DND-41 (cell line): ENCODE measurements around the gene GPC6.
"Not testable (repeated sequence)": the region's sequence is repeated elsewhere in the genome, so short reads cannot be mapped to it uniquely, and the experiment has no call there.

ENCODE experiments used
- ATAC-seq: fragments of 200-7000 bp; cut with Tn5 transposase; 3 replicates; pipeline ENCODE4 v1.9.1; 2021; ENCODE audit warnings: low read depth; ENCODE audit not compliant: insufficient read depth
- DNase-seq: peaks from one replicate; pipeline ENCODE4 v3.0.0-alpha.2; 2020
- H2AFZ ChIP-seq: 2 replicates; pipeline ENCODE4 v1.6.0; 2012; ENCODE audit warnings: low read depth, low read length
- H3K27ac ChIP-seq: 2 replicates; pipeline ENCODE4 v1.5.1; 2012; ENCODE audit warnings: low read length, inconsistent platforms
- H3K27me3 ChIP-seq: fragments of 200-600 bp; sonication (generic); 2 replicates; pipeline ENCODE4 v1.6.0; 2012; ENCODE audit warnings: low read length, mild to moderate bottlenecking, inconsistent platforms; ENCODE audit not compliant: insufficient read depth, poor library complexity
- H3K36me3 ChIP-seq: 2 replicates; pipeline ENCODE4 v1.5.1; 2012; ENCODE audit warnings: low read length, inconsistent platforms; ENCODE audit not compliant: insufficient read depth
- H3K4me1 ChIP-seq: 2 replicates; pipeline ENCODE4 v1.5.1; 2012; ENCODE audit warnings: mild to moderate bottlenecking, low read length; ENCODE audit not compliant: insufficient read depth
- H3K4me2 ChIP-seq: 2 replicates; pipeline ENCODE4 v1.6.0; 2012; ENCODE audit warnings: mild to moderate bottlenecking, moderate library complexity, low read length, inconsistent platforms; ENCODE audit not compliant: insufficient read depth
- H3K4me3 ChIP-seq, 2 experiments: fragments of 200-600 bp in 1 of 2; shearing (Covaris generic) in 1 of 2; 2 replicates each; pipeline ENCODE4 v1.5.1; 2012 to 2016; ENCODE audit warnings: inconsistent platforms in 2 of 2, low read length in 2 of 2, mild to moderate bottlenecking in 2 of 2, low read depth in 1 of 2, moderate library complexity in 1 of 2
- H3K79me2 ChIP-seq: 2 replicates; pipeline ENCODE4 v1.6.0; 2012; ENCODE audit warnings: low read length, inconsistent platforms; ENCODE audit not compliant: insufficient read depth
- H3K9ac ChIP-seq: 2 replicates; pipeline ENCODE4 v1.6.0; 2012; ENCODE audit warnings: low read depth, mild to moderate bottlenecking, inconsistent platforms, low read length, moderate library complexity
- H3K9me3 ChIP-seq: 2 replicates; pipeline ENCODE4 v1.5.1; 2012; ENCODE audit warnings: low read length, moderate library complexity, mild to moderate bottlenecking, inconsistent platforms; ENCODE audit not compliant: insufficient read depth, severe bottlenecking
- H4K20me1 ChIP-seq: 2 replicates; pipeline ENCODE4 v1.6.0; 2012; ENCODE audit warnings: low read length; ENCODE audit not compliant: insufficient read depth
- CTCF ChIP-seq: IDR thresholded peaks from 2 replicates; pipeline ENCODE4 v1.5.1; 2012; ENCODE audit warnings: borderline replicate concordance, low read length, moderate library complexity, mild to moderate bottlenecking; ENCODE audit not compliant: poor library complexity, severe bottlenecking; ENCODE audit errors: extremely low read depth
- EZH2 ChIP-seq: IDR thresholded peaks from 3 replicates; pipeline ENCODE4 v1.6.1; 2012; ENCODE audit warnings: borderline replicate concordance, low read depth, mild to moderate bottlenecking, moderate library complexity, low read length, inconsistent platforms; ENCODE audit not compliant: severe bottlenecking

The GPC6 gene

DNA sequence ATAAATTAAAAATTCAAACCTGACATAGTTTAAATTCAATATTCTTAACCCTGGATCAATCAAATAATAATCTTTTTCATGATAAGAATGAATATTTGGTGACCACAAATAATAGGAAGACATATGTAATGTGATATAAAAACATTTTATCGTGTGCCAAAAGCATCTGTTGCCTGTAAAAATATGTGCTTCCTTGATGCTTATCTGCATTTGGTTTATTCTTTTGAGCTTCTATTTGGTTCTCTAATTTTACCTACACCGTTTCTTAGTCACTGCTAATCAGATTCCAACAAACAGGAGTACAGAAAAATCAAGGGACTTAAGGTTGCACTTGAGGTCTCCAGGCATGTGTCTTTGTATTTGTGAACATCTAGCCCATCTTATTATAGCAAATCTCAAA lies 978.3 kb downstream of the GPC6 start:
- no peaks in the 10 kb centered on the region for H3K27me3 ChIP-seq
- TF ChIP-seq CTCF (no peak), EZH2 (no peak)
- no peaks in the 10 kb centered on the region for H3K4me1 ChIP-seq
- H3K36me3 ChIP-seq: no peaks in the 10 kb centered on the region
- H2AFZ ChIP-seq: no peak overlapping the region
- H3K9ac ChIP-seq: no peak overlapping the region
- H4K20me1 ChIP-seq: no peaks in the 10 kb centered on the region
- no peaks in the 10 kb centered on the region for H3K9me3 ChIP-seq
- no peaks in the 10 kb centered on the region for H3K79me2 ChIP-seq
- H3K4me3 ChIP-seq: no peak overlapping the region
- H3K27ac ChIP-seq: no peak overlapping the region
- ATAC-seq: no peak
- H3K4me2 ChIP-seq: no peak overlapping the region
- DNase-seq: no peak

- H3K9me3 ChIP-seq: no peaks in the 10 kb centered on the region
- no peak overlapping the region for H3K4me3 ChIP-seq
- DNase-seq (no peak), ATAC-seq (no peak)
- H4K20me1 ChIP-seq: no peaks in the 10 kb centered on the region
- no peaks in the 10 kb centered on the region for H3K36me3 ChIP-seq
- TF ChIP-seq CTCF (no peak), EZH2 (no peak)
- no peaks in the 10 kb centered on the region for H3K27me3 ChIP-seq
- H3K4me2 ChIP-seq: no peak overlapping the region
- no peaks in the 10 kb centered on the region for H3K4me1 ChIP-seq
- no peaks in the 10 kb centered on the region for H3K79me2 ChIP-seq
- no peak overlapping the region for H2AFZ ChIP-seq
- H3K27ac ChIP-seq: no peak overlapping the region
- no peak overlapping the region for H3K9ac ChIP-seq
Measured at GRCh38 chr13:94205896-94206295, 979.3 kb downstream of the GPC6 start.

GRCh38 chr13:94209117-94209516 lies 982.5 kb downstream of the GPC6 start:
- Histone ChIP-seq H3K4me2 (no peak overlapping the region), H2AFZ (no peak overlapping the region), H3K9ac (no peak overlapping the region), H3K9me3 (no peaks in the 10 kb centered on the region), H3K4me3 (no peak overlapping the region), H3K27ac (no peak overlapping the region), H4K20me1 (no peaks in the 10 kb centered on the region), H3K4me1 (no peaks in the 10 kb centered on the region), H3K27me3 (no peaks in the 10 kb centered on the region), H3K36me3 (no peaks in the 10 kb centered on the region), H3K79me2 (no peaks in the 10 kb centered on the region)
- DNase-seq (no peak), ATAC-seq (no peak)
- no peak for TF ChIP-seq CTCF
- TF ChIP-seq EZH2: no peak

DNA sequence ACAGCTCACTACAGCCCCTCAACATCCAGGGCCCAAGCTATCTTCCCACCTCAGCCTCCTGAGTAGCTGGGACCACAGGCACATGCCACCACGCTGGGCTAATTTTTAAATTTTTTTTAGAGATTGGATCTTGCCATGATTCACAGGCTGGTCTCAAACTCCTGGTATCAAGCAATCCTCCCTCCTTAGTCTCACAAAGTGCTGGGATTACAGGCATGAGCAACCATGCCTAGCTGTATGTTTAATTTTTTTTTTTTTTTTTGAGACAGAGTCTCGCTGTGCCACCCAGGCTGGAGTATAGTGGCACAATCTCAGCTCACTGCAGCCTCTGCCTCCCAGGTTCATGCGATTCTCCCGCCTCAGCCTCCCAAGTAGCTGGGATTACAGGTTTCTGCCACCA lies 983.3 kb downstream of the GPC6 start:
- H3K9ac ChIP-seq, H3K36me3 ChIP-seq, H2AFZ ChIP-seq, H3K4me2 ChIP-seq, H3K4me3 ChIP-seq, H4K20me1 ChIP-seq, DNase-seq, H3K4me1 ChIP-seq, H3K79me2 ChIP-seq, ATAC-seq, H3K27me3 ChIP-seq, H3K9me3 ChIP-seq, H3K27ac ChIP-seq: not testable (repeated sequence)
